GM23338 (cell line): ENCODE data around the gene APBA2. TPM values are rescaled to one million over a fixed set of nuclear protein-coding genes. Genes with fewer than 3 reads are reported as not detected.

Source experiments
- ATAC-seq: fragments of 200-7000 bp; cut with Tn5 transposase; 3 replicates; pipeline ENCODE4 v1.9.1; 2020
- DNase-seq: peaks from one replicate; pipeline ENCODE4 v3.0.0-alpha.2; 2015; ENCODE audit warnings: low spot score
- H2AFZ ChIP-seq: fragments of 200-600 bp; sonication (generic); 2 replicates; pipeline ENCODE4 v1.8.0; 2016; ENCODE audit warnings: antibody characterized with exemption, mild to moderate bottlenecking, moderate library complexity
- H3F3A ChIP-seq: fragments of 200-600 bp; sonication (generic); replicated peaks from 2 replicates; pipeline ENCODE4 v1.8.0; 2017; ENCODE audit warnings: antibody characterized with exemption, mixed run types, low read depth
- H3K27ac ChIP-seq: fragments of 200-600 bp; sonication (generic); 2 replicates; pipeline ENCODE4 v1.6.1; 2016; ENCODE audit warnings: low read depth
- H3K27me3 ChIP-seq: fragments of 200-600 bp; sonication (generic); 2 replicates; pipeline ENCODE4 v1.8.0; 2016; ENCODE audit warnings: mild to moderate bottlenecking, mixed run types, moderate library complexity; ENCODE audit not compliant: insufficient read depth
- H3K36me3 ChIP-seq: fragments of 200-600 bp; sonication (generic); 2 replicates; pipeline ENCODE4 v1.8.0; 2016; ENCODE audit warnings: mild to moderate bottlenecking; ENCODE audit not compliant: insufficient read depth
- H3K4me1 ChIP-seq: fragments of 200-600 bp; sonication (generic); 2 replicates; pipeline ENCODE4 v1.8.0; 2016; ENCODE audit warnings: mild to moderate bottlenecking, moderate library complexity; ENCODE audit not compliant: insufficient read depth
- H3K4me2 ChIP-seq: fragments of 200-600 bp; sonication (generic); 2 replicates; pipeline ENCODE4 v1.7.1; 2017; ENCODE audit warnings: mixed run types
- H3K4me3 ChIP-seq: fragments of 200-600 bp; sonication (generic); 2 replicates; pipeline ENCODE4 v1.6.1; 2016; ENCODE audit warnings: mixed run types
- H3K79me2 ChIP-seq: fragments of 200-600 bp; sonication (generic); replicated peaks from 2 replicates; pipeline ENCODE4 v1.8.0; 2017; ENCODE audit warnings: mild to moderate bottlenecking; ENCODE audit not compliant: insufficient read depth
- H3K9me2 ChIP-seq: fragments of 200-600 bp; sonication (generic); 2 replicates; pipeline ENCODE4 v1.8.0; 2017; ENCODE audit not compliant: insufficient read depth
- H4K20me1 ChIP-seq: fragments of 200-600 bp; sonication (generic); replicated peaks from 2 replicates; pipeline ENCODE4 v1.8.0; 2017; ENCODE audit warnings: mild to moderate bottlenecking; ENCODE audit not compliant: insufficient read depth
- H3K27ac Mint-ChIP-seq: 2 replicates; pipeline ENCODE4 v1.8.0; 2020; ENCODE audit warnings: inconsistent platforms, mild to moderate bottlenecking, moderate library complexity, mixed read lengths
- H3K27me3 Mint-ChIP-seq: 3 replicates; pipeline ENCODE4 v1.8.0; 2022; ENCODE audit warnings: low read depth, mild to moderate bottlenecking, moderate library complexity, mixed read lengths, inconsistent platforms; ENCODE audit not compliant: insufficient read depth, poor library complexity
- H3K36me3 Mint-ChIP-seq: 3 replicates; pipeline ENCODE4 v1.8.0; 2021; ENCODE audit warnings: low read depth, mild to moderate bottlenecking, inconsistent platforms, moderate library complexity, mixed read lengths
- H3K4me1 Mint-ChIP-seq: 3 replicates; pipeline ENCODE4 v1.8.0; 2020; ENCODE audit warnings: mild to moderate bottlenecking, inconsistent platforms, mixed read lengths
- H3K4me3 Mint-ChIP-seq: 3 replicates; pipeline ENCODE4 v1.8.0; 2021; ENCODE audit warnings: moderate library complexity, mild to moderate bottlenecking, inconsistent platforms, mixed read lengths
- H3K9me3 Mint-ChIP-seq: 3 replicates; pipeline ENCODE4 v1.8.0; 2020; ENCODE audit warnings: moderate library complexity, mild to moderate bottlenecking, inconsistent platforms, mixed read lengths
- EZH2 ChIP-seq: fragments of 200-600 bp; sonication (generic); IDR thresholded peaks from one replicate; pipeline ENCODE4 v1.8.0; 2017; ENCODE audit warnings: antibody characterized with exemption, mild to moderate bottlenecking, low read depth; ENCODE audit not compliant: unreplicated experiment
- EZH2phosphoT487 ChIP-seq: fragments of 200-600 bp; sonication (generic); IDR thresholded peaks from one replicate; pipeline ENCODE4 v1.8.1; 2018; ENCODE audit warnings: antibody characterized with exemption; ENCODE audit not compliant: unreplicated experiment
- POLR2AphosphoS5 ChIP-seq: IDR thresholded peaks from 2 replicates; pipeline ENCODE4 v1.6.1; 2016; ENCODE audit warnings: antibody characterized with exemption, low read depth
- STAT1 ChIP-seq: IDR thresholded peaks from one replicate; pipeline ENCODE4 v1.6.1; 2016; ENCODE audit warnings: antibody characterized with exemption; ENCODE audit not compliant: unreplicated experiment
- polyA plus RNA-seq: library from polyadenylated mRNA; unstranded; fragments of >200 nt; fragmentation: Nextera tagmentation; extraction: Ambion mirVana; gene quantifications from 2 replicates; pipeline ENCODE4 v1.2.1, GENCODE V29; 2016
- total RNA-seq: library from RNA; depleted of rRNA; stranded (reverse); fragments of >200 nt; shearing (Covaris generic); gene quantifications from 2 replicates; pipeline ENCODE4 v1.2.3, GENCODE V29; 2014
- TF ChIP-seq, protein P1 (sequence below): IDR thresholded peaks from one replicate; pipeline ENCODE4 v1.6.1; 2018; ENCODE audit warnings: antibody characterized with exemption; ENCODE audit not compliant: unreplicated experiment
- TF ChIP-seq, protein P2 (sequence below), 2 experiments: fragments of 200-600 bp in 1 of 2; sonication (generic) in 1 of 2; conservative IDR thresholded peaks; 2 replicates each; pipeline versions ENCODE4 v1.5.1 to v1.6.1; 2016 to 2017; ENCODE audit warnings: antibody characterized with exemption in 2 of 2, low read depth in 2 of 2, mild to moderate bottlenecking in 2 of 2, moderate library complexity in 1 of 2
- TF ChIP-seq, protein P3 (sequence below): fragments of 250-450 bp; sonication (Bioruptor Pico); IDR thresholded peaks from 2 replicates; pipeline ENCODE4 v1.5.0; 2020; ENCODE audit warnings: mild to moderate bottlenecking, moderate library complexity

The APBA2 gene
- total and polyA plus RNA-seq, 2 experiments from 2014 or later = 5.9 to 24.7 TPM

DNA sequence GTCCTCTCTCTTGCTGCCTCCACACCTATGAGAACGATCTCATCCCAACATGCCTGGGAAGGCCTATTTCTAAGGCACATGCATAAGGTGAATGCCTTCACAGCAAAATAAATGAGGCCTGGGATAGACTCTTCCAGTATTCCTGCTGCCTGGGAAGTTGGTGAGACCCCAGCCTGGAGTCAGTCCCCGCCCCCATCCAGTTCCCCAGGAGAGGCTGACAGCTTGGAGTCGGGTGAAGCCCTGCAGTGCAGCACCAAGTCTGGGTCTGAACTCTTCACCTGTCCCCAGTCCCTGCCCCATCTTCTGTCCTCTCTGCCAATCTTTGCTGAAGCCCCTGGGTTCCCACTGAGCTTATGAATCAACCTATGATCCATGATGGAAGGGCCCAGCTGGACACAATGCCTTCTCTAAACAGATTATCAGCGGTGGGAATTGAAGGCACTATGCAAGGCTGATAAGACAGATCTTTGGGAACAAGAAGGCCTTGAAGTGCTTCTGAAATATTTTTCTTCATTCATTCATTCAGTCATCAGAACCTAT lies 10.2 kb upstream of the APBA2 start (continued):
- TF ChIP-seq, protein P1, sequence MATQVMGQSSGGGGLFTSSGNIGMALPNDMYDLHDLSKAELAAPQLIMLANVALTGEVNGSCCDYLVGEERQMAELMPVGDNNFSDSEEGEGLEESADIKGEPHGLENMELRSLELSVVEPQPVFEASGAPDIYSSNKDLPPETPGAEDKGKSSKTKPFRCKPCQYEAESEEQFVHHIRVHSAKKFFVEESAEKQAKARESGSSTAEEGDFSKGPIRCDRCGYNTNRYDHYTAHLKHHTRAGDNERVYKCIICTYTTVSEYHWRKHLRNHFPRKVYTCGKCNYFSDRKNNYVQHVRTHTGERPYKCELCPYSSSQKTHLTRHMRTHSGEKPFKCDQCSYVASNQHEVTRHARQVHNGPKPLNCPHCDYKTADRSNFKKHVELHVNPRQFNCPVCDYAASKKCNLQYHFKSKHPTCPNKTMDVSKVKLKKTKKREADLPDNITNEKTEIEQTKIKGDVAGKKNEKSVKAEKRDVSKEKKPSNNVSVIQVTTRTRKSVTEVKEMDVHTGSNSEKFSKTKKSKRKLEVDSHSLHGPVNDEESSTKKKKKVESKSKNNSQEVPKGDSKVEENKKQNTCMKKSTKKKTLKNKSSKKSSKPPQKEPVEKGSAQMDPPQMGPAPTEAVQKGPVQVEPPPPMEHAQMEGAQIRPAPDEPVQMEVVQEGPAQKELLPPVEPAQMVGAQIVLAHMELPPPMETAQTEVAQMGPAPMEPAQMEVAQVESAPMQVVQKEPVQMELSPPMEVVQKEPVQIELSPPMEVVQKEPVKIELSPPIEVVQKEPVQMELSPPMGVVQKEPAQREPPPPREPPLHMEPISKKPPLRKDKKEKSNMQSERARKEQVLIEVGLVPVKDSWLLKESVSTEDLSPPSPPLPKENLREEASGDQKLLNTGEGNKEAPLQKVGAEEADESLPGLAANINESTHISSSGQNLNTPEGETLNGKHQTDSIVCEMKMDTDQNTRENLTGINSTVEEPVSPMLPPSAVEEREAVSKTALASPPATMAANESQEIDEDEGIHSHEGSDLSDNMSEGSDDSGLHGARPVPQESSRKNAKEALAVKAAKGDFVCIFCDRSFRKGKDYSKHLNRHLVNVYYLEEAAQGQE = no peak
- TF ChIP-seq STAT1 (no peak), EZH2phosphoT487 (no peak)
- TF ChIP-seq, protein P2, sequence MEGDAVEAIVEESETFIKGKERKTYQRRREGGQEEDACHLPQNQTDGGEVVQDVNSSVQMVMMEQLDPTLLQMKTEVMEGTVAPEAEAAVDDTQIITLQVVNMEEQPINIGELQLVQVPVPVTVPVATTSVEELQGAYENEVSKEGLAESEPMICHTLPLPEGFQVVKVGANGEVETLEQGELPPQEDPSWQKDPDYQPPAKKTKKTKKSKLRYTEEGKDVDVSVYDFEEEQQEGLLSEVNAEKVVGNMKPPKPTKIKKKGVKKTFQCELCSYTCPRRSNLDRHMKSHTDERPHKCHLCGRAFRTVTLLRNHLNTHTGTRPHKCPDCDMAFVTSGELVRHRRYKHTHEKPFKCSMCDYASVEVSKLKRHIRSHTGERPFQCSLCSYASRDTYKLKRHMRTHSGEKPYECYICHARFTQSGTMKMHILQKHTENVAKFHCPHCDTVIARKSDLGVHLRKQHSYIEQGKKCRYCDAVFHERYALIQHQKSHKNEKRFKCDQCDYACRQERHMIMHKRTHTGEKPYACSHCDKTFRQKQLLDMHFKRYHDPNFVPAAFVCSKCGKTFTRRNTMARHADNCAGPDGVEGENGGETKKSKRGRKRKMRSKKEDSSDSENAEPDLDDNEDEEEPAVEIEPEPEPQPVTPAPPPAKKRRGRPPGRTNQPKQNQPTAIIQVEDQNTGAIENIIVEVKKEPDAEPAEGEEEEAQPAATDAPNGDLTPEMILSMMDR (conservative IDR thresholded peaks at IDR 0.05; ENCODE audit: low read depth in 2 of 2) = no peak

DNA sequence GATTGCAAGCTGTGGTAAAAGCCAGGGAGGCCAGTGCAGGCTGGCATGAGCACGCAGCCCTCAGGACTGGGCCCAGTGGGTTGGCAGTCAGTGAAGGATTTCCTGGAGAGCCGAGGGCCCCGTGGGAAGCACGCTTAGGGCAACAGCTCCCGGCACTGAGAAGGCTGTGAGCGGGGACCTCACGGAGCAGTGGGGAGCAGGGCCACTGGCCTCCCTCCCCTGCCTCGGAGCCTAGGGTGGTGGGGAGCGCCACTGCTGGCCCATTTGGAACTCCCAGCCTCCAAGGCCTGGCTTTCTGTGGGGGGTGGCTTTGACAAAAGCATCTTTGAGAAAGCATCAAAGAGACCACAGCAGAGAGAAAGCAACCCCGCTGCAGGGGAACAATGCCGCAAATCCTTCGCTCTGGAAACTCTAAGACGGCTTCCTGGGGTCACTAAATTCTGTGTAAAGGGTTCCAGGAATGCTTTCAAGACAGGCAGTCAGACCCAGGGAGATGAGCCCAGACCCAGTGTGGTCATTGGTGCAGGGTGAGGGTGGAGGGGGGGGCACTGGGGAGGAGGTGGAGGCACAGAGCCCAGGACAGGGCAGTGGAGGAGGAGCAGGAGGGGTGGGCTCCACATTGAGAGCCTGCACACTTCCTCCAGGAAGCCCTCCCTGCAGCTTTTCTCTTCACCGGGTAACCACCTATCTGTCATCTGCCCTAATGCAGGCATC lies 9.5 kb upstream of the APBA2 start:
- H3K27ac Mint-ChIP-seq = no peak overlapping the region
- H3K4me3 Mint-ChIP-seq = no peak overlapping the region; the same call in 2 of the 3 replicates
- peak; percentile 65 for DNase-seq
- Histone ChIP-seq H4K20me1 (no peaks in the 10 kb centered on the region), H3F3A (no peaks in the 10 kb centered on the region), H3K36me3 (no peaks in the 10 kb centered on the region), H3K79me2 (no peaks in the 10 kb centered on the region), H3K27ac (no peak overlapping the region), H3K4me1 (peaks cover 15% of the 10 kb centered on the region; the same call in 1 of the 2 replicates), H2AFZ (peak overlapping the region; percentile 89; the same call in 1 of the 2 replicates), H3K27me3 (no peaks in the 10 kb centered on the region), H3K9me2 (no peaks in the 10 kb centered on the region), H3K4me2 (peak overlapping the region; percentile 51), H3K4me3 (no peak overlapping the region)
- H3K4me1 Mint-ChIP-seq = peaks cover 12% of the 10 kb centered on the region
- ATAC-seq = peak; percentile 88
- no peaks in the 10 kb centered on the region for H3K36me3 Mint-ChIP-seq
- H3K27me3 Mint-ChIP-seq = peaks cover 16% of the 10 kb centered on the region
- H3K9me3 Mint-ChIP-seq = no peaks in the 10 kb centered on the region; the same call in 2 of the 3 replicates
- TF ChIP-seq, protein P1 = no peak
- no peak for TF ChIP-seq POLR2AphosphoS5
- TF ChIP-seq, protein P3, sequence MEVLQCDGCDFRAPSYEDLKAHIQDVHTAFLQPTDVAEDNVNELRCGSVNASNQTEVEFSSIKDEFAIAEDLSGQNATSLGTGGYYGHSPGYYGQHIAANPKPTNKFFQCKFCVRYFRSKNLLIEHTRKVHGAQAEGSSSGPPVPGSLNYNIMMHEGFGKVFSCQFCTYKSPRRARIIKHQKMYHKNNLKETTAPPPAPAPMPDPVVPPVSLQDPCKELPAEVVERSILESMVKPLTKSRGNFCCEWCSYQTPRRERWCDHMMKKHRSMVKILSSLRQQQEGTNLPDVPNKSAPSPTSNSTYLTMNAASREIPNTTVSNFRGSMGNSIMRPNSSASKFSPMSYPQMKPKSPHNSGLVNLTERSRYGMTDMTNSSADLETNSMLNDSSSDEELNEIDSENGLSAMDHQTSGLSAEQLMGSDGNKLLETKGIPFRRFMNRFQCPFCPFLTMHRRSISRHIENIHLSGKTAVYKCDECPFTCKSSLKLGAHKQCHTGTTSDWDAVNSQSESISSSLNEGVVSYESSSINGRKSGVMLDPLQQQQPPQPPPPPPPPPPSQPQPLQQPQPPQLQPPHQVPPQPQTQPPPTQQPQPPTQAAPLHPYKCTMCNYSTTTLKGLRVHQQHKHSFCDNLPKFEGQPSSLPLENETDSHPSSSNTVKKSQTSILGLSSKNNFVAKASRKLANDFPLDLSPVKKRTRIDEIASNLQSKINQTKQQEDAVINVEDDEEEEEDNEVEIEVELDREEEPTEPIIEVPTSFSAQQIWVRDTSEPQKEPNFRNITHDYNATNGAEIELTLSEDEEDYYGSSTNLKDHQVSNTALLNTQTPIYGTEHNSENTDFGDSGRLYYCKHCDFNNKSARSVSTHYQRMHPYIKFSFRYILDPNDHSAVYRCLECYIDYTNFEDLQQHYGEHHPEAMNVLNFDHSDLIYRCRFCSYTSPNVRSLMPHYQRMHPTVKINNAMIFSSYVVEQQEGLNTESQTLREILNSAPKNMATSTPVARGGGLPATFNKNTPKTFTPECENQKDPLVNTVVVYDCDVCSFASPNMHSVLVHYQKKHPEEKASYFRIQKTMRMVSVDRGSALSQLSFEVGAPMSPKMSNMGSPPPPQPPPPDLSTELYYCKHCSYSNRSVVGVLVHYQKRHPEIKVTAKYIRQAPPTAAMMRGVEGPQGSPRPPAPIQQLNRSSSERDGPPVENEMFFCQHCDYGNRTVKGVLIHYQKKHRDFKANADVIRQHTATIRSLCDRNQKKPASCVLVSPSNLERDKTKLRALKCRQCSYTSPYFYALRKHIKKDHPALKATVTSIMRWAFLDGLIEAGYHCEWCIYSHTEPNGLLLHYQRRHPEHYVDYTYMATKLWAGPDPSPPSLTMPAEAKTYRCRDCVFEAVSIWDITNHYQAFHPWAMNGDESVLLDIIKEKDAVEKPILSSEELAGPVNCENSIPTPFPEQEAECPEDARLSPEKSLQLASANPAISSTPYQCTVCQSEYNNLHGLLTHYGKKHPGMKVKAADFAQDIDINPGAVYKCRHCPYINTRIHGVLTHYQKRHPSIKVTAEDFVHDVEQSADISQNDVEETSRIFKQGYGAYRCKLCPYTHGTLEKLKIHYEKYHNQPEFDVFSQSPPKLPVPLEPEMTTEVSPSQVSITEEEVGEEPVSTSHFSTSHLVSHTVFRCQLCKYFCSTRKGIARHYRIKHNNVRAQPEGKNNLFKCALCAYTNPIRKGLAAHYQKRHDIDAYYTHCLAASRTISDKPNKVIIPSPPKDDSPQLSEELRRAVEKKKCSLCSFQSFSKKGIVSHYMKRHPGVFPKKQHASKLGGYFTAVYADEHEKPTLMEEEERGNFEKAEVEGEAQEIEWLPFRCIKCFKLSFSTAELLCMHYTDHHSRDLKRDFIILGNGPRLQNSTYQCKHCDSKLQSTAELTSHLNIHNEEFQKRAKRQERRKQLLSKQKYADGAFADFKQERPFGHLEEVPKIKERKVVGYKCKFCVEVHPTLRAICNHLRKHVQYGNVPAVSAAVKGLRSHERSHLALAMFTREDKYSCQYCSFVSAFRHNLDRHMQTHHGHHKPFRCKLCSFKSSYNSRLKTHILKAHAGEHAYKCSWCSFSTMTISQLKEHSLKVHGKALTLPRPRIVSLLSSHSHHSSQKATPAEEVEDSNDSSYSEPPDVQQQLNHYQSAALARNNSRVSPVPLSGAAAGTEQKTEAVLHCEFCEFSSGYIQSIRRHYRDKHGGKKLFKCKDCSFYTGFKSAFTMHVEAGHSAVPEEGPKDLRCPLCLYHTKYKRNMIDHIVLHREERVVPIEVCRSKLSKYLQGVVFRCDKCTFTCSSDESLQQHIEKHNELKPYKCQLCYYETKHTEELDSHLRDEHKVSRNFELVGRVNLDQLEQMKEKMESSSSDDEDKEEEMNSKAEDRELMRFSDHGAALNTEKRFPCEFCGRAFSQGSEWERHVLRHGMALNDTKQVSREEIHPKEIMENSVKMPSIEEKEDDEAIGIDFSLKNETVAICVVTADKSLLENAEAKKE (CRISPR knock-in tag) = no peak
- TF ChIP-seq EZH2phosphoT487 = no peak
- no peak for TF ChIP-seq EZH2
